Fibroblast of skin of left biceps (primary cell): Measurements from ENCODE around the gene GRAMD2A.
A peak's percentile ranks its signal among the peaks of the same experiment; 100 is the strongest.

ENCODE experiments used
- DNase-seq, 2 experiments: peaks; one replicate each; pipeline ENCODE4 v3.0.0-alpha.2; 2013; ENCODE audit warnings: low read depth in 2 of 2

The GRAMD2A gene

DNA sequence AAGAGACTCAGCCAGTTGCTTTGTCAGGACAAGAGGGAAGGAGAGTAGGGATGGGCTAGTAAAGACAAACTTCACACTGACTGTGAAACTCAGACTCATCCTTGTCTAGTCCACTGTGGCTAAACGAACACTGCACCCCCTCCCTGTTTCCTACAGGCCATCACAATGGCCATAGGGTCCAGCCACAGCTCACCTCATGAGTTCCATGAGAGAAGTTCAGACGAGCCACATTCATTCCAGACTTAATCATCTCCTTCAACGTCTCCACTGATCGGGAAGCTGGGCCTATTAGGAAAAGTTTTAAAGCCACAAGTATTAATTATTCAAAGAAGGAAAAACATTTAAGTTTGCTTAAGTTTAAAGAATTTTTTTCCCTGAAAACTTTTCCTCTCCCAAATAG lies 19.6 kb upstream of the GRAMD2A start:
- DNase-seq: no peak

- no peak for DNase-seq
Observed at GRCh38 chr15:72216079-72216478, 18.5 kb upstream of the GRAMD2A start.

- DNase-seq: no peak
Observed at GRCh38 chr15:72207558-72208085, 10.0 kb upstream of the GRAMD2A start.

GRCh38 chr15:72206677-72207000 lies 9.1 kb upstream of the GRAMD2A start:
- no peak for DNase-seq

- DNase-seq: no peak
Observed at GRCh38 chr15:72205896-72206676, 8.5 kb upstream of the GRAMD2A start.

DNA sequence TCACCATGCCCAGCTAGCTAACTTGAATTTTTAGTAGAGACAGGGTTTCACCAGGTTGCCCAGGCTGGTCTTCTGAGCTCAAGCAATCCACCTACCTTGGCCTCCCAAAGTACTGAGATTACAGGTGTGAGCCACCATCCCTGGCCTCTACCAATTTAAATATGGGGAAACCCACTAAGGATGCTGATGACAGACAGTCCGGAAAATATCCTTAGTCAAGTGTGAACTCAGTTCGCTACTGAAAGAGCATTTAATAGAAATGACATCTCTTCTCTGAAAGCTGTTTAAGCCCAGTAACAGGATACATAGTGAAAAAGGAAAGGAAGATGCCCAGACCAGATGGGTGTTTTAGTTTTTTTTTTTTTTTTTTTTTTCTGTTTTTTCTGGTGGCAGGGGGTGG lies 7.7 kb upstream of the GRAMD2A start:
- DNase-seq: no peak

- peak in 1 of 2 experiments; percentile 24 for DNase-seq
Observed at GRCh38 chr15:72203507-72203837, 5.9 kb upstream of the GRAMD2A start.

DNA sequence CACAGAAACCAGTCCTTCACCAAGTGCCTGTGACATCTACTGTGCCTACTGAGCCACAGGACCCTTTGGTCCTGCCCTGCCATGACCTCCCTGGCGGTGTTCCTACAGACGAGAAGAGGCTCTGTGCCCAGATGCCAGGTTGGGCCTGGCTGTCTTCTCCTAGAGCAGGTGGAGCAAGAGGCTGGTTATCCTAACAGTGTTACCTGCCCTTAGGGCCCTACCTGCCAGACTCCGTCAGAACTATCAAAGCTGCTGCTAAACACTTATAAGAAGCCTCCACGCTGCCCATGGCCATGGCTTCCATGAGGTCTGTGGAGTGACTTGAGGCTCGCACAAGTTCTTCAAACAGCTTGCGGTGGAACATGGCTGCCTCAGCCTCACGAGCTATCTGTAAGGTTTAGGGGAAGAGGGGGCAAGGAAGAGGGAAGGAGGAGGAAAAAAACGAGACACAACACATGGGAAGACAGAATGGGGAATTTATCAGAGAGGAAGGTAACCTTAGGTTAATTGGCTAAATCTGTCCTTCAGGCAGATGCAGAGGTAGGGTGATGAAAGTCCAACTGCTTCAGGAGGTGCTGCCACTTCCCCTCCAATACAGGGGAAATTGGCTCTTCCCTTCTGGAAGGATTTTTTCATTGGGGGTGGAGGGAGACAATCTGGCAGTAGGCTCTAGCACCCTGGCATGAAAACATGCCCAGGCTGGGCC lies 5.4 kb upstream of the GRAMD2A start:
- DNase-seq: no peak

DNA sequence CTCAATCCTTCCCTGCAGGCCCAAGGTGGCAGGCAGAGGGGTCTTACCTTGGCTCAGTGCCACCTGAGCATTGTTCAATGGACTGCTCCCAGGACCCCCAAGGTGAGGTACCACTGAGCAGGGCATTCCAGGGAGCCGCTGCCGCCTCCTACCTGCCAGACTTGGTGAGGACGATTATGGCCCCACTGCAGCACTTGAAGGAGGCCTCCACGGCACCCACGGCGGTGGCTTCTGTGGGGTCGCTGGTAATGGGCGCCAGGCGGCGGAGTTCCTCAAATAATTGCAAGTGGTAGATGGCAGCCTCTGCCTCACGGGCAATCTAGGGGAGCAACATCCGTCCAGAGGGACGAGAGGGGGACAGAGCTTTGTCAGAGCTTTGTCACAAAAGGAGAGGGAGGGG lies 4.7 kb upstream of the GRAMD2A start:
- DNase-seq: no peak

- no peak for DNase-seq
Observed at GRCh38 chr15:72201391-72201921, 3.9 kb upstream of the GRAMD2A start.

GRCh38 chr15:72200395-72201237 lies 3.0 kb upstream of the GRAMD2A start:
- DNase-seq: no peak

DNA sequence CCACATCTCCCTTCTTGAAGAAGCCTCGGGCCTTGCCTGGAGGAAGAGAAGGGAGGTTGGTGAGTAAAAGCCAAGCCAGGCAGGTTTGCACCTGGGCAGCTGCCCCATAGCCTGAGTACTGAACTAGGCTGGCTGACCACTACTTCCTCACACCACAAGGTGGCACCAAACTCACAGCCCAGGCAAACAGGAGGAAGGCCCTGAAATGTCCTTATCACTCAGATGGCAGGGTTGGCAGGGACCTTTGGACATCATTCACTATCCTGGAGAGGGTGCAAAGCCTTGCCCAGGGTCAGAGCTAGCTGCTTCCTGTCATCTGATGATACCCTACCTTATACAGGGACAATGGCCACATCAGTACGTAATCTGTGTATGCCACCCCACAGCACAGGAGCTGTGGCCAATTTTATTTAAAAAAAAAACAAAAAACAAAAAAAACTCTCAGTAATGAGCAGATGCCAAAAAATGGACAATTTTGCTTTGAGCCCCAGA lies 2.2 kb upstream of the GRAMD2A start:
- peak in 1 of 2 experiments; percentile 28 for DNase-seq

- no peak for DNase-seq
Observed at GRCh38 chr15:72199205-72199515, 1.6 kb upstream of the GRAMD2A start.

- no peak for DNase-seq
Observed at GRCh38 chr15:72198356-72199204, 993 bp upstream of the GRAMD2A start.

GRCh38 chr15:72197041-72197459 lies 537 bp downstream of the GRAMD2A start:
- DNase-seq: no peak

GRCh38 chr15:72196409-72197040 lies 1.1 kb downstream of the GRAMD2A start:
- DNase-seq: no peak

- no peak for DNase-seq
Observed at GRCh38 chr15:72195101-72195511, 2.5 kb downstream of the GRAMD2A start.

- DNase-seq: no peak
Observed at GRCh38 chr15:72193836-72194396, 3.7 kb downstream of the GRAMD2A start.

DNA sequence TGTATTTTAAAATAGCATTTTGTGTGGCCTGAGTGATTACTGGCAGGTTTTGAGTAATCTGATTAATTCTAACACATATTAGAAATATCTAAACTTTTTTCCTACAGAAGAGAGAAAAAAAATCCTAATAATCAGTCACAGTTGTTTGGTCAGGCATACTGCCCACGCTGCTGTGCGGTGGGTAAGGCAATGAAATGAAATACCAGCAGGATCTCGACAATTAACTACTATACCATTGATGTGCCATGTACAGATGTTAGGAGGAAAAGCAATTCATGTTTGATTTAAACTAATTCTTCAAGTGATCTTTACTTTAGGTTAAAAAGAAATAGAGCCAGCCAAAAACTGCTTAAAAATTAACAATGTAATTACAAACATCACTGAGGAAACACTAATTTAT lies 5.2 kb downstream of the GRAMD2A start:
- no peak for DNase-seq

GRCh38 chr15:72189250-72189902 lies 8.2 kb downstream of the GRAMD2A start:
- no peak for DNase-seq
